HUDEP-2 (cell line): ENCODE measurements around the gene MESP1.

Experiments used
- DNase-seq, 76 experiments: peaks; one replicate each; lab custom pipeline; 2025; ENCODE audit not compliant: unreplicated experiment in 76 of 76; lab: John Stamatoyannopoulos, UW

Gene MESP1

DNA sequence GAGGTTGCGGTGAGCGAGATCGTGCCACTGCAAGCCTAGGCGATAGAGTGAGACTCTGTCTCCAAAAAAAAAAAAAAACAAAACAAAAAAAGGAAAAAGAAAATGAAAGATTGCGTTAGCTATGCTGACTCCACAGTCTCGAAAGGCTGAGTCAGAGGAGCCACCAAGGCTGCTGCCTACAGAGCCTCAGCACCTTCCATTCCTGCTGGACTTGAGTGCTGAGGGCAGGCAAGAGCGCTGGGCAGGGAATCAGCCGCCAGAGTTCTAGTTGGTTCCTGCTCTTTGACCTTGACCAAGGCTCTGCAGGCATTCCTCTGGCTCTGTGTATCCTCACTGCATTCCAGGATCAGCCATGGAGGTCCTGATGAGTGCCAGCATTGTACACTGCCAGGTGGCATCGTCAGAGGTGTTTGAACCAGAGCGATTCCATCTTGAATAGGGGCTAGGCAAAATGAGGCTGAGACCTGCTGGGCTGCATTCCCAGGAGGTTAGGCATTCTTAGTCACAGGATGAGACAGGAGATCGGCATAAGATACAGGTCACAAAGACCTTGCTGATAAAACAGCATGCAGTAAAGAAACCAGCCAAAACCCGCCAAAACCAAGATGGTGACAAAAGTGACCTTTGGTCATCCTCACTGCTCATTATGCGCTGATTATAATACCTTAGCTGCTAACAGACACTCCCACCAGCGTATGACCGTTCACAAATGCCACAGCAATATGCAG lies 31.0 kb upstream of the MESP1 start:
- no peak for DNase-seq

DNA sequence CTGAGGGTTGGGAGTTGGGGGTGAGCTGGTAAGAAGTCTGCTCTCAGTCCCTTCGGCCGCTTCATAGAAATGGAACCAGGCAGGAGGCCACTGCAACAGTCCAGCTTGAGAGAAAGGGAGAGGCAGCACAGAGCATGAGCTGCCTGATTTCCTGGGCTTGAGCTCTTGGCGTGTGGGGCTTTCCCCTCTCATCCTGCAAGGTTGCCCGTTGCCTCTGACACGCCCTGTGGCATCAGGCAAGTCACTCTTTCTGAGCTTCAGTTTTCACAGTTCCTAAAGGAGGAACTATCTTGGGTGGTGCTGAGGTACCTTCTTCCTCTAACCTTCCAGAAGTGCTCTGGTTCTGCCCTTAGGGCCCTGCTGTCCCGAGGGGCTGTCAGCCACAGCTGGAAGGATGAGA lies 30.0 kb upstream of the MESP1 start:
- DNase-seq, result peak in 4 of 76 experiments; percentile 7 to 21 (median 9)

DNA sequence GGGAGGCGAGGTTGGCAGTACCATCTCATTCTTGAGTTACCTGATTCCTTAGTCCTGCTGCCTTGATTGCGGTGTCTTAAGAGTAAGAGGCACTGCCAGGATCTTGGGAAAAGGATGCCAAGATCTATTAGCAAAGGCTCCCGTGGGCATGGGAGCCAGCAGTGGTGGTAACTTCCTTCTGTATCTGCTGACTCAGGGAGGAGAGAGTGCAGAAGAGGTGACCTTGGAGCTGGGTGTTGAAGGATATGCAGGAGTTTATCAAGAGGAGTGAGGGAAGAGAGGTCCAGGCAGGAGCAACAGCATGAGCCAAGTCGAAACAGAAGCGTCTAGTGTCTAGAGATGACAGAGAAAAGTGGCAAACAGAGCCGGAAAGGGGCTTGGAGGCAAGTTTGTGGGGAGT lies 29.6 kb upstream of the MESP1 start:
- no peak for DNase-seq

DNA sequence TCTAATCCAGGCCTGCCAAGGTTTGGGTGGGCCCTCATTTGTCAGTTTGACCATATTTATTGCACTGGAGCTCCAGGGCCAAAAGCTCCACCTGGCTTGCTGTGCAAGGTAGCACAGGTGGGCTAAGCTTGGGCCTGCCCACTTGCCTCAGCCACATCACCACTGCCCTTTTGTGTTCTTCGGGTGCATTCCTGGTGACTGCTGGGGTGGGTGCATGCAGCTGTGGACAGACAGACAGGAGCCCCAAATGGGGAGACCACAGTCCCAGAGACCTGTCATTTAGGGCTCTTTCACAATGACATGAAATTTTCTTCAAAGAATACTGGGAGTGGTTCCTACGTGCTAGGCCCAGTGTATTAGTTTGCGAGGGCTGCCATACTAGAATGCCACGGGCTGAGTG lies 27.8 kb upstream of the MESP1 start:
- no peak for DNase-seq

DNA sequence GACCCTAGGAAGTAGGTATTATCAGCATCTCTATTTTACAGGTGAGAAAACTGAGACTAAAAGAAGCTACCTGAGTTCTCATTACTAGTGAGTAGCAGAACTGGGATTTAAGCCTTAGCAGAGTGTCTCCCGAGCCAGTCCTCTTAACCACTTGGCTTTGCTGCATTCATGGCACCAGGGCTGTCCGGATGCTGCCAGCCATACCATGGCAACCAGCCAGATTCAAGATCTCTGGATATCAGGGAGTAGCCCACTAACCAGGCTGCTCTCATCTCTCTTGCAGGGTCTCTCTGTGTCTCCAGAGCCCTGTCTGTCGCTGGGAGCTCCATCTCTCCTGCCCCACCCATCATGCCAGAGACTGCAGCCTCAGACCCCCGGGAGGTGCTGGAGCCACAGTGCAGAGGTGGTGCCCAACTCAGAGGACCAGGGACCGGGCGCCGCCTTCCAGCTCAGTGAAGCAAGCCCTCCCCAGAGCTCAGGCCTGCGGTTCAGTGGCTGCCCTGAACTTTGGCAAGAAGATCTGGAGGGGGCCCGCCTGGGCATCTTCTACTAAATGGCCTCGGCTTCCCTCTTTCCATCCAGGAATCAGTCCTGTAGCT lies 26.8 kb upstream of the MESP1 start:
- peak in 24 of 76 experiments; percentile 8 to 42 (median 22) for DNase-seq

DNA sequence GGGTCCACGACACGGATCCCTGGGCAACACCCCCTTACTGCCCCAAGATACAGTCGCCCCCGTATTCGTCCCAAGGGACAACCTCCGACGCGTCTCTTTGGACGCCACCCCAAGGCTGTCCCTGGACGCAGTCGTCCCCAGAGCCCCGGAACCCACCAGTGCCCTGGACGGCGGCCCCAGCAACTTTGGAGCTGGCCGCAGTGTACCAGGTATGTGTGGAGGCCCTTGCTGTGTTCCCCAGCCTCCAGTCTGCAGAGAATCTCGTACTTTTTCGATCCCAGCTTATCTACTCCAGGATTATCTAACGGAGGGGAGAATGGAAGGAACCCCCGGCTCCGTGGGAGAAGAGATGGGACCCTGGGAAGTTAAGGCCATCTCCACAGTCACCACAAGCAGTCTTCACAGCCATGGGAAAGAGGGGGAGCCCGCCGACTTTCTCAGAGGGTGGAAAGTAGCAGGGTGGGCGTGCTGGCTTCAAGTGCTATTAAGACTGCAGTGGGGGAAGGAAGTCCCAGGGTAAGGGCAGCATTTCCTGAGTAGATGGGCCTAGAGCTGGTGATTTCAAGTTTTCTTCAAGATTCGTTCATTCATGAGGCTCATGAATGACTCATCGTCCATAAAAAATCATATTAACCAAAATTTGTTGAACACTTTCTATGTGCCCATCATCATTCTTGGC lies 26.2 kb upstream of the MESP1 start:
- DNase-seq, result no peak

DNA sequence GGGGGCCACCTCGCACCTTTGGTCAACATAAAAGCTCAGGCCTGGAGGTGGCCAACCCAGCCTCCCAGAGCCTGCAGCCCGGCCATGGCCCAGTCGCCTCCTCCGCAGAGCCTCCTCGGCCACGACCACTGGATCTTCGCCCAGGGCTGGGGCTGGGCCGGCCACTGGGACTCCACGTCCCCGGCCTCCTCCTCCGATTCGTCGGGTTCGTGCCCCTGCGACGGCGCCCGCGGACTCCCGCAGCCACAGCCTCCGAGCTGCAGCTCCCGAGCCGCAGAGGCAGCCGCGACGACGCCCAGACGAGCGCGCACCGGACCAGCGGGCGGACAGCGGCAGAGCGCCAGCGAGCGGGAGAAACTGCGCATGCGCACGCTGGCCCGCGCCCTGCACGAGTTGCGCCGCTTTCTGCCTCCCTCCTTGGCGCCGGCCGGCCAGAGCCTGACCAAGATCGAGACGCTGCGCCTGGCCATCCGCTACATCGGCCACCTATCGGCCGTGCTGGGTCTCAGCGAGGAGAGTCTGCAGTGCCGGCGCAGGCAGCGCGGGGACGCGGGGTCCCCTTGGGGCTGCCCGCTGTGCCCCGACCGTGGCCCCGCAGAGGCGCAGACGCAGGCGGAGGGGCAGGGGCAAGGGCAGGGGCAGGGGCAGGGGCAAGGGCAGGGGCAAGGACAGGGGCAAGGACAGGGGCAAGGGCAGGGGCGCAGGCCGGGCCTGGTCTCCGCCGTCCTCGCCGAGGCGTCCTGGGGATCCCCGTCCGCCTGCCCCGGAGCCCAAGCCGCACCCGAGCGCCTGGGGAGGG lies 25.4 kb upstream of the MESP1 start, which contains the start of gene MESP2:
Gene MESP2, plus strand, starts transcription at position 59 of the 799 bp plus-strand sequence. Its CDS starts 26 bp downstream, at position 85.
- DNase-seq, result peak in 70 of 76 experiments; percentile 13 to 82 (median 63)

DNA sequence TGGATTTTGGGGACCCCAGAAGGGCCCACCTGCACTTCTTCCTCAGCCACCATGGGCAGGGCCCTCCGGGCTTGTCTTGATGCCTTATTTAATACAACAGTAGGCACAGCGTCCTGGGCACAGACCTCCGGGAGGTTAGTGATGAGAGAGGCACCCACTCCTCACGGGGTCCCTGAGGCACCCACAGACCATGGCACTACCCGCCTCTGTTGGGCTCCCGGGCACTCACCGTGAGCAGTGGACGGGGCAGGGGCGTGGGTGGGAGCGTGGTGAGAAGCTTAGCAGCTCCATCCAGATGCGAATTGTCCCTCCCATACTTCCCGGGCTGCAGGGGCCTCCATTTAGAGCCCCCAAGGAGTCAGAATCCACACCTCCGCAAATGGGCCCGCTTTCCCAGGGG lies 24.8 kb upstream of the MESP1 start:
- no peak for DNase-seq

DNA sequence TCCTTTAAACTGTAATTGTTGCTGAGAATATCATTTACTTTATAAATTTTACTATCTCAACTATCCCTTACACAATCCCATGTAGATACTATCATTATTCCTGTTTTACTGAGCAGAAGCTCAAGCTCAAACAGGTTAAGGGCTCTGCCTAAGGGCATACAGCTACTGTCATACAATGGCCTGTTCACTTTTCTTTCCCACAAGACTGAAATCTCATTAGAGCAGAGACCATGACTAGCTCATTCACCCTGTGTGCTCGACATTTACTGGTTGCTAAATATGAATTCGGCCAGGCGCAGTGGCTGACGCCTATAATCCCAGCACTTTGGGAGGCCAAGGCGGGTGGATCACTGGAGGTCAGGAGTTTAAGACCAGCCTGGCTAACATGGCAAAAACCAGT lies 23.4 kb upstream of the MESP1 start:
- no peak for DNase-seq

DNA sequence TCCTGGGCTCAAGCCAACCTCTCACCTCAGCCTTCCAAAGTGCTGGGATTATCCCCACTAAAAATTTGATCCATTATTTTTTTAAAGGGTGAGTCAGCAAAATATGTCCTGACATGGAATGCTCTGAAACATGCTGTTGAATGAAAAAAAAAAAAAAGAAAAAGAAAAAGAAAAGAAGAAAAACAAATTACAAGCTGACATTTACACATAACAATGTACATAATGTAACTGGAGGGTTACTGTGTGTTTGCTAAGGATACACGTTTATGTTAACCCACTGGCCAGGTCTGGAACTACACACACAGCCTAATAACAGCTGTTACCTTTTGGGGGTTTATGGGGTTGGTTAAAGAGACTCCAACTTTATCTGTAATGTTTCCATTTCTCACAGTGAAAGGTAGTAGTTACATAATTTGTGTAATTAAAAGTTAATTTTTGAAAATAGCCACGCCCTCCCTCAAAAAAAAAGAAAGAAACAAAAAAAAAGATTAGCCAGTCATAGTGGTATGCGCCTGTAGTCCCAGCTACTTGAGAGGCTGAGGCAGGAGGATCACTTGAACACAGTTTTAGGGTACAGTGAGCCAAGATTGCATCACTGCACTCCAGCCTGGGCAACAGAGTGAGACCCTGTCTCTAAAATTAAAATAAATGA lies 22.0 kb upstream of the MESP1 start:
- peak in 1 of 76 experiments; percentile 7 for DNase-seq

DNA sequence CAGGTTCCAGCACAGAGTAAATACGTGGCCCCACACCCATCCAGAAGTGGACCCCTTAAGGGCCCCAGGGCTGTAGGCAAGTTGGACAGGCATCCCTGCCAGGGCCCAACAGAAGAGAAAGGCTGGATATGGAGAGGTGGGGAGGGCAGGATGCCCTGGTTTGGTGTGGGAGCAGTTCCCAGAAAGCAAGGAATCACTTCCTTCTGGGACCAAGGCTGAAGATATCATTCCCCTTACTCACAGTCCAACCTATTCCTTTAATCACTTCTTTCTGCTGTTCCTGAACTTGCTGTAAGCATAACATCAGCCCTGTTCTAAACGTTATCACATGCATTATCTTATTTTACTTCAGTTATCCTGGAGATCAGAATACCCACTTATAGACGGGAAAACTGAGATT lies 19.0 kb upstream of the MESP1 start:
- DNase-seq, result no peak

DNA sequence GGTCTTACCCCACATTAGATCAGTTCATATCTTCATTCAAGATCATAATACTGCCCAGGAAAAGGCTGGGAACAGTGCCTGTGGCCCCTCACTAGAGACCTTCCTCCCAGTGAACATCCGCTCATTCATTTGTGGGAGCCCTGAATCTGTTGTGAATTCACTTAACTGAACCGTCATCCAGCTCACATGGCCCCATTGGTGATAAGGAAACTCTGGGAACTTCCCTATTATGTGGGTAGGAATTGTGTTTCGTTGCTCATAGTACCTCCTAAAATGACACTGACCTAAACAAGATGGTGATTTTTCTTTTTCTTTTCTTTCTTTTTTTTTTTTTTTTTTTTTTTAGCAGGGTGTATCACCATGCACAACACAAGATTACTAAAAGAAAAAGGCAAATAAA lies 18.3 kb upstream of the MESP1 start:
- no peak for DNase-seq

DNA sequence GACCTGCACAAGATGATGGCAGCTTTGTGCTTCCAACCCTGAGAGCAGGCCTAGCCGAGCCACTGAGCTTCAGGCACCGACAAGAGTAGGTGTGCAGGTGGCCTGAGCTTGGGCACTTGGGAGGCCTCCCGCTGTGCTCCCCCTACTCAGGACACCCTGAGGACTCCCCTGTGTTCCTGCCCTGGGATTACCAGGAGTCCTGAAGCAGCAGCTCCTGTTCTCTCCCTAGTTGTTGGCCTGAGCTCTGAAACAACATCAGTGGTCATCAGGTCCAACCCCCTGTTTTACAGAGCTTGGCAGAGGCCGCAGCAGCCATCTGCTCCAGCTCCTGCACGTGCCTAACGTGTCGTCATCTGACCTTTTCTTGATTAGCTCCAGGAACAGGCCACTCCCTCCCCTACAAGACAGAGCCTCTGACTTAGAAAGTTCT lies 17.0 kb upstream of the MESP1 start:
- peak in 21 of 76 experiments; percentile 6 to 59 (median 30) for DNase-seq

DNA sequence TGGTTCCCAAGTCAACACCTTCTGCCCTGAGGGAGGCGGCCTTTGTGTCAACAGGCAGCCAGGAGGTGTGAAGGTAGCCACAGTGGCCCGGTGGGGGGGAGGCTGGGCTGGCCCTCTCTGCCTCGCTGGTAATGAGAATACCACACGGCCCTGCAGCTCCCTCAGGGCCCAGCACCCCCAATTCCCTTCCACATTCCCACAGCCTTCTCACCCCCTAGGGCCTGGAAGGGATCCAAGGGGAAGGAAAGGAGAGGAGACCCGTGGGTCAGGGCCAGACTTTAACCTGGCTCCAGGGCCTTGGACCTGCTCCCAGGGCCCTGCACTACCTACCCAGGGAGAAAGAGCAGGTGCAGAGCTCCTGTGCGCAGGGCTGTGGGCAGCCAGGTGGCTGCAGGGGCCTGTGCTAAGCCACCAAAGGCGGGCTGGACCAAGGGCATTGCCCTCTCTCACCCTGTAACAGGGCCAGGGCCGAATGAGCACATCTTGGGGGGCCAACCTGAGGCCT lies 16.4 kb upstream of the MESP1 start:
- DNase-seq, result no peak

DNA sequence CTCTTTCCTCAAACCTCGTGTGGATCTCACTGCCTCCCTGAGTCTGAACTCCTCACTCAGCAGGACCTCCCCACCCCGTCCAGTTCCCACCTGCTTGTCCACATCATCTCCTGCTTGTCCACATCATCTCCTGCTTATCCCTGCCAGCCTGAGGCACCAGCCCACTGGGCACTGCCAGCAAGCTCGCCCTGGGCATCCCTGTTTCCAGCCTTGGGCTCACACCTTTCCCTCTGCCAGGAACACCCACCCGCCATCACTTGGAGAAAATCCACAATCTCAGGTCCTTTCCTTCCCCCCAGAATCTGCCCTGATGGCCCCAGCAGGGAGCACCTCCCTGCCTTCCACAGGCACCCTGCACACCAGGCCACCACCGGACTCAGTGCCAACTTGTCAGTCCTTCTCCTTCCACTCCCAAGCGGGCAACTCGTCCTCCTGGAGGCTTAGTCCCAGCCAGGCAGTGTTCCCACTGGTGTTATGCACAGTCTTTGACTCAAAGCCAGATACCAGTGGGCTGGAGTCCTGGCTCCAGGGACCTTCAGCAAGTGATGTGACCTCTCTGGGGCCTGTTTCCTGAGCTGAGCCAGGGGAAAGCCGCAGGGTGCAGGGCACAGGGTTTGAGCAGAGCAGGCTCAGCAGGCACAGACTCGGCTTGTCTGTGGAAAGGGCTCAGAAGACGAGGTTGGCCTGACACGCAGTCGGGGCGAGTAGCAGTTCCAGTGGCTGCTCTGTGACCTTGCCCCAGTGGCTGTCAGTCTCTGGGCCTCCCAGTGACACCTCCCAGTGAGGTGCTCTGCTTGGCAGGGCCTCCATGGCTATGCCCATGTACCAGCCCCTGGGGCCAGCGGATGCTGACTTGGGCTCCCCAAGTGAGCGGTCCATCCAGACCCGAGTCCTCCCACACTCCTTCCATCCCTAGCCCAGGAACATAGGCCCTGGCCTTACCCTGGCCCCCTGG lies 15.6 kb upstream of the MESP1 start:
- DNase-seq, result no peak

DNA sequence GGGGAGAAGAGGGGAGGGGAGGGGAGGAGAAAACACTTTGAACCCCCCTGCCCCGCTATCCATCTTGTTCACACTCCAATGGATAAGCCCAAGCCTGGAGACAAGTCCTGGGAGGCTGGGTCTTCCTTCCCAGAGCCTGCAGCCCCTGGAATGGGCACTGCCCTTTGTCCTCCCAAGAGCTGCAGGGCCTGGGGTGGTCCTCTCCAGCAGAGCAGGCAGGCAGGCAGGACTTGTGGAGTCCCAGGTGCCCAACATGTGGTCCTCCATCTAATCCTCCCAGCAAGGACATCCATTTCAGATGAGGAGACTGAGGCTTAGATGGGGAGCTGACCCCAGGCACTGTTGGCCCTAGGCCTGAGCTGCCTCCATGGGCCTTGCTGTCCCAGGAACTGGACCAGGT lies 14.6 kb upstream of the MESP1 start:
- DNase-seq, result no peak

DNA sequence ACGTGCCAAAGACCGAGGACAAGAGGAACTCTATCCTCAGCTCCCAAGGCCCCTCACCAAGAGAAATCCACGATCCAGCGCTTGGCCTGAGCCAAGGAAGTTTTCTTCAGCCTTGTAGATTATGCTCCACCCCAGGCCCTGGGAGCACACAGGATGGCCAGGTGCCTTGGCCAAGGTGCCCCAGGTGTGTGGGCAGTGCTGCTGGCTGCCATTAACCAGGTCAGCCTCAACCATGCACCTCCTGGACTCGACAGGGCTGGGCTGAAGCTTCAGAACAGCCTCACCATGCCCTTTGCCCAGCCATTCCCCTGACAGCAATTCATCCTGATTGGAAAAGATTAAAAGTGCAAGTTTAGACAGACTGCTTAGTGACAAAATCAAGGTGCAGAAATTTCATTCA lies 10.9 kb upstream of the MESP1 start:
- no peak for DNase-seq

DNA sequence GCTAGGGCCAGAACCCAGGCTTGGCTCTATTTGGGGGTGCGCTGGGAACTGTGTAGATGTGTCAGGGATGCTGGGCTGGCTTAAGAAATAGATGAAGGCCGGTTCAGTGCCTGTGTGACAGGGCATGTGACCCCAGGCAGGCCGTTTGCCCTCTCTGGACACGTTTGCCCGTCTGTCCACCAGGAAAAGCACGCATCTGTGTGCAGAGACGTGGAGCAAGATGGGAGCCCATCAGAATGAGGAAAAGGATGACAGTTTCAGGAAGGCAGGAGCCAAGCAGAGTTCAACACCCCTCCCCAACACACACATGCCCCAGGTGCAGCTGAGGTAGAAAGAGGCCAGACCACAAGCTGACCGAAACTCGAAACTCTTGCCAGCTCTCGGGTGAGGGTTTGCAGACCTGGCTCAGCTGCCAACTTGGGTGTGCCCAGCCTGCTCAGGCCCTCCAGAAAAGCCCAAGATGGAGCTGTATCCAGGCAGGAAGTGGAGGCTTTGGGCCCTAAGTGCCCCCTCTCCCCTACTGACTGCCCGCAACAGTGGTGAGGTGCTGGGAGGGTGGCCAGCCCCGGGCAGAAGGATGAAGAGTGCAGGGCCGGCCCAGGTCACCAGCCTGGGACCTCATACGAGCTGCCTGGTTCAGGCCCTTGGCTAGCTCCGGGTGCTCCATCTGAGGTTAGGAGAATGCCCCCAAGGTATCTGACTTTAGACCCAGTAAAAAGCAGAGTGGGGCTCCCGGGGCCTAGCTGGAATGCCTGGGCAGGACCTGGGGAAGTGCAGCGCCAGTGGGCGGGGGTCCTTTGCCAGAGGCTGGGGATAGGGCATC lies 10.2 kb upstream of the MESP1 start:
- DNase-seq, result no peak
